KMS-11 (cell line): Measurements from ENCODE around the gene UNC13D.

Experiments used
- H2AFZ ChIP-seq: fragments of 200-600 bp; sonication (generic); 2 replicates; pipeline ENCODE4 v1.6.1; 2016; ENCODE audit warnings: antibody characterized with exemption, mixed run types, low read depth
- H3K27ac ChIP-seq: fragments of 200-600 bp; sonication (generic); 2 replicates; pipeline ENCODE4 v1.6.1; 2016; ENCODE audit warnings: mild to moderate bottlenecking, mixed run types
- H3K27me3 ChIP-seq: fragments of 200-600 bp; sonication (generic); 2 replicates; pipeline ENCODE4 v1.6.1; 2017; ENCODE audit warnings: mild to moderate bottlenecking, low read depth, mixed run types, moderate library complexity; ENCODE audit not compliant: insufficient read depth
- H3K36me3 ChIP-seq: fragments of 200-600 bp; sonication (generic); 2 replicates; pipeline ENCODE4 v1.6.1; 2017; ENCODE audit warnings: mild to moderate bottlenecking, mixed run types; ENCODE audit not compliant: insufficient read depth
- H3K4me1 ChIP-seq: fragments of 200-600 bp; sonication (generic); 2 replicates; pipeline ENCODE4 v1.6.1; 2016; ENCODE audit warnings: mild to moderate bottlenecking, low read depth, mixed run types; ENCODE audit not compliant: poor library complexity, severe bottlenecking
- H3K4me2 ChIP-seq: fragments of 200-600 bp; sonication (generic); 2 replicates; pipeline ENCODE4 v1.7.0; 2016; ENCODE audit warnings: mild to moderate bottlenecking, mixed run types
- H3K4me3 ChIP-seq: fragments of 200-600 bp; sonication (generic); IDR thresholded peaks from 2 replicates; pipeline ENCODE4 v1.6.1; 2017; ENCODE audit warnings: low read depth, low read length, mixed read lengths; ENCODE audit not compliant: insufficient read depth
- H3K79me2 ChIP-seq: fragments of 200-600 bp; sonication (generic); 2 replicates; pipeline ENCODE4 v1.6.1; 2016; ENCODE audit warnings: low read depth, mixed run types; ENCODE audit not compliant: insufficient read depth
- H3K9ac ChIP-seq: fragments of 200-600 bp; sonication (generic); 2 replicates; pipeline ENCODE4 v1.6.1; 2016; ENCODE audit warnings: mild to moderate bottlenecking, mixed run types
- H4K20me1 ChIP-seq: fragments of 200-600 bp; sonication (generic); 2 replicates; pipeline ENCODE4 v1.6.1; 2016; ENCODE audit warnings: mild to moderate bottlenecking, mixed run types; ENCODE audit not compliant: insufficient read depth
- TF ChIP-seq, protein P1 (sequence below): fragments of 200-600 bp; sonication (generic); conservative IDR thresholded peaks from 2 replicates; pipeline ENCODE4 v1.6.1; 2017; ENCODE audit warnings: low read depth, mild to moderate bottlenecking, antibody characterized with exemption, low read length, moderate library complexity, mixed read lengths

The UNC13D gene

DNA sequence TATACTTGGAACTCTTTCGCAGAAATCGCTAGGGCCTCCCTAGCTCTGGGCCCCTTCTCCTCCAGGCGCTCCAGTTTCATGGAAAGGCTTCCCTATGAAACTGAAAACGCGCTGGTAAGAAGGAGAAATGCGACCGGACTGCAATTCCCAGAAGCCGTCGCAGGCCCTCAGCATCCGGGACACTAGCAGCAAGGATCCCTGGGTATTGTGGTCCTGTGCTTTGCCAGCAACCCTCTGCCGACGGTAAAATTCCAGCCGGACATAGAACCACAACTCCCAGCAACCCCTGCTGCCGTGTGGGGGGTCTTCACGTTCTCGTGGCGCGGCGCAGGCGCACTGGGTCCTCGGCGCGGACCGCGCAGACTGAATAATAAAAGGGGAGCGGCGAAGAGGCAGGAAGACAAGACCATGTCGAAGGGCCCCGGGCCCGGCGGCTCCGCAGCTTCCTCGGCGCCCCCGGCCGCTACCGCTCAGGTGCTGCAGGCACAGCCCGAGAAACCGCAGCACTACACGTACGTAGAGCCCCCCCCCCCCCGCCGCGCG is 59.7 kb downstream of the UNC13D start, which contains the start of gene UNK:
Gene UNK (plus strand): TSS at position 334 of the 543 bp plus-strand sequence. CDS start 75 bp downstream, at position 409.
- Histone ChIP-seq H3K9ac (peak within 1 kb of the TSS; percentile 96), H3K4me1 (peaks cover 39% of the 10 kb centered on the region), H2AFZ (peak within 1 kb of the TSS; percentile 82), H3K79me2 (peaks cover 30% of the 10 kb centered on the region), H3K4me2 (peak within 1 kb of the TSS; percentile 97), H3K27ac (peak within 1 kb of the TSS; percentile 98), H4K20me1 (no peaks in the 10 kb centered on the region), H3K4me3 (no peak within 1 kb of the TSS), H3K36me3 (no peaks in the 10 kb centered on the region), H3K27me3 (no peaks in the 10 kb centered on the region)
- TF ChIP-seq, protein P1, sequence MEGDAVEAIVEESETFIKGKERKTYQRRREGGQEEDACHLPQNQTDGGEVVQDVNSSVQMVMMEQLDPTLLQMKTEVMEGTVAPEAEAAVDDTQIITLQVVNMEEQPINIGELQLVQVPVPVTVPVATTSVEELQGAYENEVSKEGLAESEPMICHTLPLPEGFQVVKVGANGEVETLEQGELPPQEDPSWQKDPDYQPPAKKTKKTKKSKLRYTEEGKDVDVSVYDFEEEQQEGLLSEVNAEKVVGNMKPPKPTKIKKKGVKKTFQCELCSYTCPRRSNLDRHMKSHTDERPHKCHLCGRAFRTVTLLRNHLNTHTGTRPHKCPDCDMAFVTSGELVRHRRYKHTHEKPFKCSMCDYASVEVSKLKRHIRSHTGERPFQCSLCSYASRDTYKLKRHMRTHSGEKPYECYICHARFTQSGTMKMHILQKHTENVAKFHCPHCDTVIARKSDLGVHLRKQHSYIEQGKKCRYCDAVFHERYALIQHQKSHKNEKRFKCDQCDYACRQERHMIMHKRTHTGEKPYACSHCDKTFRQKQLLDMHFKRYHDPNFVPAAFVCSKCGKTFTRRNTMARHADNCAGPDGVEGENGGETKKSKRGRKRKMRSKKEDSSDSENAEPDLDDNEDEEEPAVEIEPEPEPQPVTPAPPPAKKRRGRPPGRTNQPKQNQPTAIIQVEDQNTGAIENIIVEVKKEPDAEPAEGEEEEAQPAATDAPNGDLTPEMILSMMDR: no peak

GRCh38 chr17:75783803-75784472 is 60.3 kb downstream of the UNC13D start:
- H3K4me1 ChIP-seq: peaks cover 39% of the 10 kb centered on the region
- H2AFZ ChIP-seq: peak overlapping the region; percentile 82
- no peak overlapping the region for H3K4me3 ChIP-seq
- H3K27me3 ChIP-seq: no peaks in the 10 kb centered on the region
- peak overlapping the region; percentile 96 for H3K9ac ChIP-seq
- peak overlapping the region; percentile 97 for H3K4me2 ChIP-seq
- TF ChIP-seq, protein P1: no peak
- peak overlapping the region; percentile 98 for H3K27ac ChIP-seq
- no peaks in the 10 kb centered on the region; the same call in 1 of the 2 replicates for H4K20me1 ChIP-seq
- no peaks in the 10 kb centered on the region for H3K36me3 ChIP-seq
- H3K79me2 ChIP-seq: peaks cover 36% of the 10 kb centered on the region

GRCh38 chr17:75783069-75783783 is 61.0 kb downstream of the UNC13D start:
- Histone ChIP-seq H3K79me2 (peaks cover 42% of the 10 kb centered on the region), H3K36me3 (peaks cover 5% of the 10 kb centered on the region; the same call in 1 of the 2 replicates), H3K4me1 (peaks cover 43% of the 10 kb centered on the region), H3K27me3 (no peaks in the 10 kb centered on the region), H3K27ac (peak overlapping the region; percentile 98), H3K4me3 (no peak overlapping the region), H3K4me2 (peak overlapping the region; percentile 97), H2AFZ (peak overlapping the region; percentile 82), H4K20me1 (peaks cover 6% of the 10 kb centered on the region), H3K9ac (peak overlapping the region; percentile 29)
- TF ChIP-seq, protein P1: peak; percentile 97

DNA sequence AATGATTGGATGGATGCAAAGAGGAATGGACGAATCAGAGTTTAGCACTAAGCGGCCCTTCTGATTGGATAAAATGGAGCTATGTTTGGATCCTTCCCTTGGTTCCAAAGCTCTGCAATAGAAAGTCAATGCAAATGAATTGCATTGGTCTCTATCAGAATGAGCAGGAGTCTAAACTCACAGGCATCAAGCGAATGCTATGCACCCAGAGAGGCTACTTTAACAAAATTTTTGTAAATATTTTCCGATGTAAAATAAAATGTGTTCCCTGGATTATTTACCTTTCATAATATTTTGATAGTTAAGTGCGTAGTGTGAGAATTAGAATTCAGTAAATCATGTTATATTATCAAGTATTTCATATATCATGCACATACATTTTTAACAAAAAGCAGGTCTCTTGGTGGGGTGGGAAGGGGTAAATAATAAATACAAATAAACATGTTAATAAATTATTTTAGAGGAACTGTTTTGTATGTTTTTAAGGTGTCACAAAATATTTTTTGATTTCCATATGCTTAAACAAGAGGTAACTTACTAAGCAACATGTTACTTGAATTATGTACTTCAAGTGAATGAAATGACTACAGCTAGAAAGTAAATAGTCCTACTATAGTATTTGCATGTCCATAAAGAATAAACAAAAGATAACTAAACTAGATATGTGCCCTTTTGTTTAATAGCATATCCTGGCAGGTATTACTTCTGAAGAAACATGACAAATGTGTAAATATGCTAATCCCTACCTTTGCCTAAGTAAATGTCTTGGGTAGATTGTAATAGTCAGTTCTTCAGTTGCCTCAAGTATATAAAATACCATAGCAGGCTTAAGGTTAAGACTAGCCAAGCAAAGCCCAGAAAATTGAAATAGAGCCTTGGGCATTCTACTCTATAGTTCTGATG is 64.0 kb downstream of the UNC13D start:
- Histone ChIP-seq H3K27ac (peak overlapping the region; percentile 93; the same call in 1 of the 2 replicates), H3K36me3 (peaks cover 8% of the 10 kb centered on the region; the same call in 1 of the 2 replicates), H3K4me3 (no peak overlapping the region), H3K4me2 (peak overlapping the region; percentile 50), H3K9ac (no peak overlapping the region), H4K20me1 (peaks cover 17% of the 10 kb centered on the region), H3K79me2 (peaks cover 20% of the 10 kb centered on the region), H3K27me3 (no peaks in the 10 kb centered on the region), H2AFZ (peak overlapping the region; percentile 35), H3K4me1 (peaks cover 44% of the 10 kb centered on the region)
- TF ChIP-seq, protein P1: no peak
